Measurements from ENCODE around the gene DUSP7.

GRCh38 chr3:52087731-52088130, 31.4 kb upstream of the DUSP7 start:
- TF ChIP-seq CTCF (IDR thresholded peaks at IDR 0.05) (no peak), POLR2A (IDR thresholded peaks at IDR 0.05) (no peak)

Data from lower leg skin (tissue), 3 donors.